HEK293 (cell line): ENCODE data around the gene CRYBG2.
A peak's percentile ranks its signal among the peaks of the same experiment; 100 is the strongest.

Source experiments
- GLIS1 ChIP-seq: fragments of 450-650 bp; formaldehyde crosslinking; IDR thresholded peaks from 2 replicates; pipeline ENCODE4 v1.5.1; 2016; ENCODE audit warnings: missing biosample characterization, missing genetic modification characterization
- HIC1 ChIP-seq: fragments of 450-650 bp; formaldehyde crosslinking; IDR thresholded peaks from 2 replicates; pipeline ENCODE4 v1.5.1; 2016; ENCODE audit warnings: missing biosample characterization, missing genetic modification characterization
- KLF10 ChIP-seq: fragments of 450-650 bp; IDR thresholded peaks from 2 replicates; pipeline ENCODE4 v1.5.1; 2018; ENCODE audit warnings: missing biosample characterization, mild to moderate bottlenecking, missing genetic modification characterization
- REPIN1 ChIP-seq: fragments of 450-650 bp; formaldehyde crosslinking; IDR thresholded peaks from 2 replicates; pipeline ENCODE4 v1.5.1; 2017; ENCODE audit warnings: missing biosample characterization, missing genetic modification characterization, low read depth
- ZBTB10 ChIP-seq: fragments of 450-650 bp; formaldehyde crosslinking; IDR thresholded peaks from 2 replicates; pipeline ENCODE4 v1.5.1; 2016; ENCODE audit warnings: missing biosample characterization, missing genetic modification characterization
- ZFHX2 ChIP-seq: fragments of 450-650 bp; formaldehyde crosslinking; conservative IDR thresholded peaks from 2 replicates; pipeline ENCODE4 v1.5.1; 2016; ENCODE audit warnings: missing biosample characterization, missing genetic modification characterization
- ZNF10 ChIP-seq: fragments of 450-650 bp; formaldehyde crosslinking; IDR thresholded peaks from 2 replicates; pipeline ENCODE4 v1.5.1; 2017; ENCODE audit warnings: missing biosample characterization, missing genetic modification characterization
- ZNF157 ChIP-seq: fragments of 450-650 bp; formaldehyde crosslinking; IDR thresholded peaks from 2 replicates; pipeline ENCODE4 v1.5.1; 2016; ENCODE audit warnings: missing biosample characterization, missing genetic modification characterization
- ZNF239 ChIP-seq: fragments of 450-650 bp; formaldehyde crosslinking; IDR thresholded peaks from 2 replicates; pipeline ENCODE4 v1.5.1; 2016; ENCODE audit warnings: missing biosample characterization, missing genetic modification characterization
- ZNF354C ChIP-seq: fragments of 450-650 bp; formaldehyde crosslinking; IDR thresholded peaks from 2 replicates; pipeline ENCODE4 v1.5.1; 2016; ENCODE audit warnings: missing biosample characterization, missing genetic modification characterization, low read depth, borderline replicate concordance
- ZNF37A ChIP-seq: fragments of 450-650 bp; IDR thresholded peaks from 2 replicates; pipeline ENCODE4 v1.5.1; 2018; ENCODE audit warnings: missing biosample characterization, missing genetic modification characterization
- ZNF660 ChIP-seq: fragments of 450-650 bp; IDR thresholded peaks from 2 replicates; pipeline ENCODE4 v1.5.1; 2018; ENCODE audit warnings: missing biosample characterization, mild to moderate bottlenecking, missing genetic modification characterization
- ZNF670 ChIP-seq: fragments of 450-650 bp; formaldehyde crosslinking; IDR thresholded peaks from 2 replicates; pipeline ENCODE4 v1.5.1; 2016; ENCODE audit warnings: missing biosample characterization, missing genetic modification characterization, low read depth
- ZNF776 ChIP-seq: fragments of 450-650 bp; formaldehyde crosslinking; IDR thresholded peaks from 2 replicates; pipeline ENCODE4 v1.5.0; 2017; ENCODE audit warnings: missing biosample characterization, missing genetic modification characterization, borderline replicate concordance
- ZSCAN4 ChIP-seq: fragments of 450-650 bp; formaldehyde crosslinking; IDR thresholded peaks from 2 replicates; pipeline ENCODE4 v1.5.1; 2017; ENCODE audit warnings: missing biosample characterization, missing genetic modification characterization
- TF ChIP-seq, protein P1 (sequence below): fragments of 450-650 bp; formaldehyde crosslinking; IDR thresholded peaks from 2 replicates; pipeline ENCODE4 v1.5.1; 2016; ENCODE audit warnings: missing biosample characterization, missing genetic modification characterization
- TF ChIP-seq, protein P2 (sequence below): fragments of 450-650 bp; formaldehyde crosslinking; conservative IDR thresholded peaks from 2 replicates; pipeline ENCODE4 v1.5.1; 2016; ENCODE audit warnings: low read depth, missing biosample characterization, missing genetic modification characterization
- TF ChIP-seq, protein P3 (sequence below): fragments of 450-650 bp; formaldehyde crosslinking; conservative IDR thresholded peaks from 2 replicates; pipeline ENCODE4 v1.5.1; 2016; ENCODE audit warnings: low read depth, missing biosample characterization, missing genetic modification characterization
- TF ChIP-seq, protein P4 (sequence below): fragments of 450-650 bp; formaldehyde crosslinking; IDR thresholded peaks from 2 replicates; pipeline ENCODE4 v1.5.1; 2017; ENCODE audit warnings: missing biosample characterization, missing genetic modification characterization

CRYBG2 gene

DNA sequence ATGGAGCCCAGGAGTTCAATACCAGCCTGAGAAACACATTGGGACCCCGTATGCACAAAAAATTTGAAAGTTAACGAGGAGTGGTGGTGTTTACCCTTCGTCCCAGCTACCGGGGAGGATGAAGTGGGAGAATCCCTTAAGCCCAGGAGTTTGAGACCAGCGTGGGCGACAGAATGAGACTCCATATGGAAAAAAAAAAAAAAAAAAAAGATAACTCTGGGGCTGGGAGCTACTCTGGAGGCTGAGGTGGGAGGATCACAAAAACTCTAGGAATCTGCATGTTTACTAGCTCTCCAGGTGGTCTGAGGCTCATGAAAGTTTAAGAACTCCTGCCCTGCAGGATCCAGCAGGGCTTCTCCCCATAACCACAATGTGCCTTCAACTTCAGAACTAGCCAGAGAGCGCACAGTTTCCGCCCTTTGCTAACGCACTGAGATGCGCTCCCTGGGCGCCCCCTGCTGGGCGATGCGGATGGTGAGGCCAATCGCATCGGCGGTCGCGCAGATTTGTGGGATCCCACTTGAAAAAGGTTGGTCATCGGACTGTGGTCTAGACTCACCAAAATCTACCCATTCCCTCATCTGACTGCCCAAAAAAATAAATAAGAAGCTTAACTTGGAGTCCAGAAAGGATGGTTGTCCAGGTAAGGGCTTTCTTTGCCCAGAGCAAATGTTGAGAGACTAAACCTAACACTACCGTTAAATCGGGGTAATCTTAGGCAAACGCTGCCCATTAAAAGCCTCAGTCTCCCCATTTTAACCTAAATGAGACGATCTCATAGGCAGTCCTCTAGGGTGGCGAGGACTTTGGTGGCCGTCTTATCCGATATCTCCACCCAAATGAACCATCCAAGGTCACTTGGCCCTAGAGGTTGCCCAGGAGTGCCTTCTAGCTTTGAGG, 9.9 kb upstream of the CRYBG2 start (continued):
- peak; percentile 84 for TF ChIP-seq ZFHX2 (tag by site-specific recombination)
- TF ChIP-seq, protein P1, sequence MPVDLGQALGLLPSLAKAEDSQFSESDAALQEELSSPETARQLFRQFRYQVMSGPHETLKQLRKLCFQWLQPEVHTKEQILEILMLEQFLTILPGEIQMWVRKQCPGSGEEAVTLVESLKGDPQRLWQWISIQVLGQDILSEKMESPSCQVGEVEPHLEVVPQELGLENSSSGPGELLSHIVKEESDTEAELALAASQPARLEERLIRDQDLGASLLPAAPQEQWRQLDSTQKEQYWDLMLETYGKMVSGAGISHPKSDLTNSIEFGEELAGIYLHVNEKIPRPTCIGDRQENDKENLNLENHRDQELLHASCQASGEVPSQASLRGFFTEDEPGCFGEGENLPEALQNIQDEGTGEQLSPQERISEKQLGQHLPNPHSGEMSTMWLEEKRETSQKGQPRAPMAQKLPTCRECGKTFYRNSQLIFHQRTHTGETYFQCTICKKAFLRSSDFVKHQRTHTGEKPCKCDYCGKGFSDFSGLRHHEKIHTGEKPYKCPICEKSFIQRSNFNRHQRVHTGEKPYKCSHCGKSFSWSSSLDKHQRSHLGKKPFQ (tag by site-specific recombination): no peak
- TF ChIP-seq ZBTB10 (tag by site-specific recombination): no peak
- no peak for TF ChIP-seq ZNF37A (tag by site-specific recombination)
- TF ChIP-seq, protein P2, sequence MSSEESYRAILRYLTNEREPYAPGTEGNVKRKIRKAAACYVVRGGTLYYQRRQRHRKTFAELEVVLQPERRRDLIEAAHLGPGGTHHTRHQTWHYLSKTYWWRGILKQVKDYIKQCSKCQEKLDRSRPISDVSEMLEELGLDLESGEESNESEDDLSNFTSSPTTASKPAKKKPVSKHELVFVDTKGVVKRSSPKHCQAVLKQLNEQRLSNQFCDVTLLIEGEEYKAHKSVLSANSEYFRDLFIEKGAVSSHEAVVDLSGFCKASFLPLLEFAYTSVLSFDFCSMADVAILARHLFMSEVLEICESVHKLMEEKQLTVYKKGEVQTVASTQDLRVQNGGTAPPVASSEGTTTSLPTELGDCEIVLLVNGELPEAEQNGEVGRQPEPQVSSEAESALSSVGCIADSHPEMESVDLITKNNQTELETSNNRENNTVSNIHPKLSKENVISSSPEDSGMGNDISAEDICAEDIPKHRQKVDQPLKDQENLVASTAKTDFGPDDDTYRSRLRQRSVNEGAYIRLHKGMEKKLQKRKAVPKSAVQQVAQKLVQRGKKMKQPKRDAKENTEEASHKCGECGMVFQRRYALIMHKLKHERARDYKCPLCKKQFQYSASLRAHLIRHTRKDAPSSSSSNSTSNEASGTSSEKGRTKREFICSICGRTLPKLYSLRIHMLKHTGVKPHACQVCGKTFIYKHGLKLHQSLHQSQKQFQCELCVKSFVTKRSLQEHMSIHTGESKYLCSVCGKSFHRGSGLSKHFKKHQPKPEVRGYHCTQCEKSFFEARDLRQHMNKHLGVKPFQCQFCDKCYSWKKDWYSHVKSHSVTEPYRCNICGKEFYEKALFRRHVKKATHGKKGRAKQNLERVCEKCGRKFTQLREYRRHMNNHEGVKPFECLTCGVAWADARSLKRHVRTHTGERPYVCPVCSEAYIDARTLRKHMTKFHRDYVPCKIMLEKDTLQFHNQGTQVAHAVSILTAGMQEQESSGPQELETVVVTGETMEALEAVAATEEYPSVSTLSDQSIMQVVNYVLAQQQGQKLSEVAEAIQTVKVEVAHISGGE (tag by site-specific recombination): no peak
- no peak for TF ChIP-seq REPIN1
- no peak for TF ChIP-seq ZSCAN4
- no peak for TF ChIP-seq ZNF670 (tag by site-specific recombination)
- TF ChIP-seq ZNF660: peak; percentile 76; the same call in 1 of the 2 replicates
- no peak for TF ChIP-seq ZNF776 (tag by site-specific recombination)
- no peak for TF ChIP-seq ZNF10 (tag by site-specific recombination)
- TF ChIP-seq ZNF354C (tag by site-specific recombination): no peak
- TF ChIP-seq, protein P3, sequence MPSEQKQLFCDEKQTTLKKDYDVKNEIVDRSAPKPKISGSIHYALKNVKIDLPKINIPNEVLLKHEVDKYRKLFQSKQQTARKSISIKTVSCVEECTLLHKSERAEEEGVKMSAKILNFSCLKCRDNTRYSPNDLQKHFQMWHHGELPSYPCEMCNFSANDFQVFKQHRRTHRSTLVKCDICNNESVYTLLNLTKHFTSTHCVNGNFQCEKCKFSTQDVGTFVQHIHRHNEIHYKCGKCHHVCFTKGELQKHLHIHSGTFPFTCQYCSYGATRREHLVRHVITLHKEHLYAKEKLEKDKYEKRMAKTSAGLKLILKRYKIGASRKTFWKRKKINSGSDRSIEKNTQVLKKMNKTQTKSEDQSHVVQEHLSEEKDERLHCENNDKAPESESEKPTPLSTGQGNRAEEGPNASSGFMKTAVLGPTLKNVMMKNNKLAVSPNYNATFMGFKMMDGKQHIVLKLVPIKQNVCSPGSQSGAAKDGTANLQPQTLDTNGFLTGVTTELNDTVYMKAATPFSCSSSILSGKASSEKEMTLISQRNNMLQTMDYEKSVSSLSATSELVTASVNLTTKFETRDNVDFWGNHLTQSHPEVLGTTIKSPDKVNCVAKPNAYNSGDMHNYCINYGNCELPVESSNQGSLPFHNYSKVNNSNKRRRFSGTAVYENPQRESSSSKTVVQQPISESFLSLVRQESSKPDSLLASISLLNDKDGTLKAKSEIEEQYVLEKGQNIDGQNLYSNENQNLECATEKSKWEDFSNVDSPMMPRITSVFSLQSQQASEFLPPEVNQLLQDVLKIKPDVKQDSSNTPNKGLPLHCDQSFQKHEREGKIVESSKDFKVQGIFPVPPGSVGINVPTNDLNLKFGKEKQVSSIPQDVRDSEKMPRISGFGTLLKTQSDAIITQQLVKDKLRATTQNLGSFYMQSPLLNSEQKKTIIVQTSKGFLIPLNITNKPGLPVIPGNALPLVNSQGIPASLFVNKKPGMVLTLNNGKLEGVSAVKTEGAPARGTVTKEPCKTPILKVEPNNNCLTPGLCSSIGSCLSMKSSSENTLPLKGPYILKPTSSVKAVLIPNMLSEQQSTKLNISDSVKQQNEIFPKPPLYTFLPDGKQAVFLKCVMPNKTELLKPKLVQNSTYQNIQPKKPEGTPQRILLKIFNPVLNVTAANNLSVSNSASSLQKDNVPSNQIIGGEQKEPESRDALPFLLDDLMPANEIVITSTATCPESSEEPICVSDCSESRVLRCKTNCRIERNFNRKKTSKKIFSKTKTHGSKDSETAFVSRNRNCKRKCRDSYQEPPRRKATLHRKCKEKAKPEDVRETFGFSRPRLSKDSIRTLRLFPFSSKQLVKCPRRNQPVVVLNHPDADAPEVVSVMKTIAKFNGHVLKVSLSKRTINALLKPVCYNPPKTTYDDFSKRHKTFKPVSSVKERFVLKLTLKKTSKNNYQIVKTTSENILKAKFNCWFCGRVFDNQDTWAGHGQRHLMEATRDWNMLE (tag by site-specific recombination): no peak
- TF ChIP-seq ZNF239 (tag by site-specific recombination): no peak
- TF ChIP-seq GLIS1 (tag by site-specific recombination): peak; percentile 44; the same call in 1 of the 2 replicates
- TF ChIP-seq KLF10 (tag by site-specific recombination): no peak
- TF ChIP-seq HIC1 (tag by site-specific recombination): no peak
- TF ChIP-seq, protein P4, sequence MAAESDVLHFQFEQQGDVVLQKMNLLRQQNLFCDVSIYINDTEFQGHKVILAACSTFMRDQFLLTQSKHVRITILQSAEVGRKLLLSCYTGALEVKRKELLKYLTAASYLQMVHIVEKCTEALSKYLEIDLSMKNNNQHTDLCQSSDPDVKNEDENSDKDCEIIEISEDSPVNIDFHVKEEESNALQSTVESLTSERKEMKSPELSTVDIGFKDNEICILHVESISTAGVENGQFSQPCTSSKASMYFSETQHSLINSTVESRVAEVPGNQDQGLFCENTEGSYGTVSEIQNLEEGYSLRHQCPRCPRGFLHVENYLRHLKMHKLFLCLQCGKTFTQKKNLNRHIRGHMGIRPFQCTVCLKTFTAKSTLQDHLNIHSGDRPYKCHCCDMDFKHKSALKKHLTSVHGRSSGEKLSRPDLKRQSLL (tag by site-specific recombination): no peak
- TF ChIP-seq ZNF157: no peak
